DMS53 (cell line): ENCODE data around the gene ARSB.

ENCODE experiments used
- DNase-seq: peaks from one replicate; lab custom pipeline; 2025; lab: John Stamatoyannopoulos, UW

Gene ARSB

GRCh38 chr5:78985116-78985724 lies at the start of gene ARSB:
Gene ARSB, minus strand, starts transcription at chr5:78985310. Its CDS starts 62 bp downstream, at chr5:78985248.
- DNase-seq: peak; percentile 84

- DNase-seq: no peak
These were observed 47.7 kb upstream of the ARSB start for GRCh38 chr5:79032782-79033181.

GRCh38 chr5:79032031-79032695 lies 47.1 kb upstream of the ARSB start:
- no peak for DNase-seq

DNA sequence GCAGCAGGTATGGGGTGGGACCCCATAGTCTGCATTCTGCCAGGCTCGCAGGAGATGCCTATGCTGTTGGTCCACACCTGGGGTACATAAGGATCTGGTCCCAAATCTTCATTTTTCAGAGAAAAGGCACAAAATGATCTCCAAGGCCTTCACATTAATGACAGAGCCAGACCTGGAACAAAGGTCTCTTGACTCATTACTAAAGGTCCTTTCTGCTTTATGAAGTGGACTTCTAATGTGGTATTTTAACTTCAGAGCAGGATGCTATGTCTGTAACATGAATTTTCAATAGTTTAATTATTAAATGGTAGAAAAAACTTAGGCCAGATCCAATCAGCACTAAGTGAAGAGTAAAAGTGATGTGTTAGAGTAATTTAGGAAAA lies 46.4 kb upstream of the ARSB start:
- no peak for DNase-seq

DNA sequence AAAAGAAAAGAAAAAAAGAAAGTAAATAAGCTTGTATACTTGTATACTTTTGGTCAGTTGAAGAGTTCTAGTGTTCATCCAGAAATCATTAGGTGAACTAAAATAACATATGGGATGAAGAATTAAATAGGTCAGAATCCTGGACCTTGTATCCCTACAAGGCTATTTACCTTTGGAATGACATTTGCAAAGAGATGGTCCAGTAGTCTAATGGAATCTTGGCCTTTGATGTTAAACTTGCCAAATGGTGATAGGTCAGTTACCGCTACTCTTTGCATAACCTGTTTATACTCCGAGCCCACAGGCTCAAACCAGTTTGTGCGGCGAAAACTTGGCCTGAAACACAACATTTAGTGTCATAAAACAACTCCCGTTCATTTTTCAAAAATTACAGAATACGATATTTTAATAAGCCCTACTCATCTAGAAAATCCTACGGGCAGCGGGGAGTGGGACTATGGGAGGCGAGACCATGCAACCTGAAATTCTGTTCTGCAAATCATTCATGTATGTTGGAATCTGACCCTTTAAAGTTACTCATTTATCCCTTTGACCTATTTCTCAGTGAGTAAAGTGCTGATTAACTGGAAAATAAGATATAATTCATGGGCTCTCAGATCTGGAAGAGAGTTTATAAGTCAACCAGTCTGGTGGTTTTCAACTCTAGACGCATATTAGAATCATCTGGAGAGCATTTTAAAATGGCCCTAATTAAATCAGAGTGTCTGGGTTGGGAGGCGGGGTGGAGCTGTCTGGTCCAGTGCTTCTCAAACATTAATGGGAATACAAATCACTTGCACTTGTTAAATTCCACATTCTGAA lies 45.8 kb upstream of the ARSB start:
- no peak for DNase-seq

- DNase-seq: peak; percentile 80
These were observed 40.0 kb upstream of the ARSB start for GRCh38 chr5:79025054-79025472.

DNA sequence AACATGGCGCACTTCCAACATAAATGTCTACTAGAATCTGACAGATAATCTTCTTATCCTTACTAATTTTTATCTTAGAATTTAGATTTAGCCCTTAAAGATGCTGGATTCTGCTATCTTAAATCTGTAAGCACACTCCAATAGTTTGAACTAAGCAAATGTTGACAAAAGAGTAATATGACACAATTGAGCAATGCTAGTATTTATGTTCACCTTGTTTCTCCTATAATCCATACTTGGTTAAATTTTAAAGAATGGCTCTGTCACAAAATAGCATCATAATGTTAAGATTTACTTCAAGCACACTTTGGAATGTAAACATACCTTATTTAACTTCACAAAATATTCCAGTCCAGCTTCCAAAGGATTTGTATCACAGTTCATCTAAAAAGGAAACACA lies 38.8 kb upstream of the ARSB start:
- no peak for DNase-seq

DNA sequence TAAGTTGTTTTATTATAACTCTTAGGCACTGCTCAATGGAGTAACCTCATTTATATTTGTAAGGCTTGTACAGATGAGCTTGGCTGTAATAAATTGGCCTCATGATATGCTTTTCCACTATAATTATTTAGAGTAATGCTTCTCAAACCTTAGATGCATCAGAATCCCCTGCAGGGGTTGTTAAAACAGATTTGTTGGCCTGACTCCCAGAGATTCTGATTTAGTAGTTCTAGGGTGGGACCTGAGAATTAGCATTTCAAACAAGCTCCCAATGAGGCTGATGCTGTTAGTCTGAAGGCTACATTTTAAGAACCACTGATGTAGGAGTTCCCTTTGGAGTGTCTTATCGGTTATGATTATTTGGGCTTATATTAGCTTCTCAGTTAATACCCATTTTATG lies 38.2 kb upstream of the ARSB start:
- no peak for DNase-seq

- no peak for DNase-seq
These were observed 37.7 kb upstream of the ARSB start for GRCh38 chr5:79022771-79023170.

DNA sequence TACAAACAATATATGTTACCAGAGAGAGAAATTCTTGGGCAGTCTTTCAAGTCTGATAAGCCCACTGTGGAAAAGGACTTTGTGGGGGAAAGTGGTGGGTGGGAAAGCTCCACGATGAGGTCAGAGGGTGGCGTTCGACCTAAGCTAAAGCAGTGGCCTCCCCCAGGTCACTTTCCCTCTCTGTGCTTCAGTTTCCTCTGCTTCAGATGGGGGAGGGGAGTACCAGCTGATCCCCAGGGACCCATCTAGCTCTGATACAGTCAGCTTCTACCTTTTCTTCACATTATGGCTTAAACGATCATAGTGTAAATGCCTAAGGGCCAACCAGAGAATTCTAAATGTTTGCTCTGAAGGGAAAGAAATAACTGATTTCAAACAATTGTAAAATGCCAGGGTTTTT lies 36.6 kb upstream of the ARSB start:
- no peak for DNase-seq

GRCh38 chr5:79020861-79021561 lies 35.9 kb upstream of the ARSB start:
- peak; percentile 78 for DNase-seq

- DNase-seq: no peak
These were observed 29.5 kb upstream of the ARSB start for GRCh38 chr5:79014631-79015030.

DNA sequence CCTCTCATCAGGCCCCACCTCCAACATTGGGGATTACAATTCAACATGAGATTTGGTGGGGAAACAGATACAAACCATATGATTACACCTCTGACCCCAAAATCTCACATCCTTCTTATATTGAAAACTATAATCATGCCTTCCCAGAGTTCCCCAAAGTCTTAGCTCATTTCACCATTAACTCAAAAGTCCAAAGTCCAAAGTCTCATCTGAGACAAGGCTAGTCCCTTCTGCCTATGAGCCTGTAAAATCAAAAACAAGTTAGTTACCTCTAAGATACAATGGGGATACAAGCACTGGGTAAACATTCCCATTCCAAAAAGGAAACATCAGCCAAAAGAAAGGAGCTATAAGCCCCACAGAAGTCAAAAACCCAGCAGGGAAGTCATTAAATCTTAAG lies 26.8 kb upstream of the ARSB start:
- DNase-seq: no peak

- DNase-seq: peak; percentile 5
These were observed 26.2 kb upstream of the ARSB start for GRCh38 chr5:79011219-79011836.

- no peak for DNase-seq
These were observed 23.3 kb upstream of the ARSB start for GRCh38 chr5:79008362-79008761.

DNA sequence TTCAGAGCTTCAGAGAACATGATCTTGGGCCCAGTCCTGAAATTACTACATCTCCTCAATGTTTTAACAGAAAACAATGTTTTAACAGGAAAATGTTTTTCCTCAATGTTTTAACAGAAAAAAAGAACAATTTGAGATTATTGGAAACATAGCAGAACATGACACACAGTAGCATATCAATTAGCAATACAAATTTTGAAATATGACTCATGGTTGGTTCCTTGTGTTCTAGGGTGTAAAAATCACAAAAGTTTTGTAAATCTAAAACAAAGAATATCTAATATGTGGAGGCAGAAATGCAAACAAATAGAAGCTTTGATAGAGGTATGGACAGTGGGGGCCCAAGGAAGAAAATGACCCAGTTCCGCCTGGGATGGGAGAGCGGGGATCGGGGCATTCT lies 22.8 kb upstream of the ARSB start:
- DNase-seq: no peak

- no peak for DNase-seq
These were observed 21.0 kb upstream of the ARSB start for GRCh38 chr5:79005936-79006631.

DNA sequence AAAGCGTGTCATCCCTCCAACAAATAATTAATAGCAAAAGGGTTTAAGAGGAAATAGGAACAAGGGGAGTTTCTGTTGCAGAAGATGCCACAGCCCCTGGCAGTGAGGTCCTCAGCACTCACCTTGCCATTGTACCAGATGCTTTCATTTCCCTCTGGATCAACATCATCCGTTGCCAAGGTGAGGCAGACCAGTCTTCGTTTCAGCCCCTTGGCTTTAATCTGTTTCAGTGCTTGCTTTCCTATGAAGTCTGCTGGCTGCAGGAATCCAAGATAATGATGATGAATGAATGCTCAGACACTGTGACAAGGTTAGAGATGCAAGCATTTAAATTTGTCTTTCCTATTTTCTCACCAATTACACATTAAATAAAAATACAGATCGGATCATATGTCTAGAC lies 20.0 kb upstream of the ARSB start:
- no peak for DNase-seq

DNA sequence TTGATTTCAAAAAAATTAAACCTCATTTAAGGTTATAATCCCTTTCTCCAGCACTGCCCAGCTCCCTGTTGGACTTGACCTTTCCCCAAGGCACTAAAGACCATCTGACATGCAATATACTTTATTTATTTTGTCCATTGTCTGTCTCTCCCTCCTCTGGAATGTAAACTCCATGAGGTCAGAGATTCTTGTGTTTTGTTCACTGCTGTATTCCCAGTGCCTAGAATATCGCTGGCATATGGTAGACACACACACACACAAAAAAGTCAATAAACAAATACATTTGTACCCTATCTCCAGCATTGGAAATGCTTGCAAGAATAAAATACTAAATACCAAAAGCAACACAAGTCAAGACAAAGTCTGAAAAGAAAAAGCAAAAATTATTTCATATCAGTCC lies 17.3 kb upstream of the ARSB start:
- no peak for DNase-seq

DNA sequence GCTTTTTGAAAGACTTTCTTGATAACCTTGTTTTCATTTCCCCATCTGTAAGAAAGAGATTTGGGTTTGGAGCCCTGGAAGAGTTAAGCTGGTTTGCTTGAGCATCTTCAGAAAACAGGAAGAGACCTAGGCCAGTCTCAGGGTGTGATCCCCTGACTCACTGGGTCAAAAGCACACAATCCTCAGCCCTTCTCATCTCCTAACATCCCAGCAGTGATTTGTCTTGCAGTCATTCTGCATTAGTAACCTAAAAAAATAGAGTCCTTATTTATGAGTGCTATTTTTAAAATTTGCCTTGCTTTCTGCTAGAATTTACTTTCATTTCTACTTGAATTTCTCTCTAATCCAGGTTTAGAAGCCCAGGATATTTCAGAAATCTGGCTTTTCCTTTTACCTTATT lies 16.4 kb upstream of the ARSB start:
- DNase-seq: no peak

GRCh38 chr5:78997090-78997489 lies 12.0 kb upstream of the ARSB start:
- DNase-seq: no peak
